RWPE1 (cell line): Measurements from ENCODE around the gene MYO5A.

Source experiments
- CTCF ChIA-PET: fragments of 350-600 bp; sonication (Branson Sonifier 250); formaldehyde crosslinking; extraction: SDS; loops from one replicate; lab custom pipeline; 2021; lab: Yijun Ruan, JAX
- POLR2A ChIA-PET: fragments of 400-600 bp; formaldehyde crosslinking; extraction: SDS; loops from one replicate; lab custom pipeline; 2020; ENCODE audit warnings: antibody characterized with exemption; ENCODE audit not compliant: low non-redundant PET; lab: Yijun Ruan, JAX
- DNase-seq: peaks from one replicate; pipeline ENCODE4 v3.0.0; 2012; ENCODE audit warnings: low spot score
- H3K27ac ChIP-seq: fragments of 450-650 bp; 2 replicates; pipeline ENCODE4 v1.5.1; 2017
- CTCF ChIP-seq: fragments of 450-650 bp; conservative IDR thresholded peaks from 2 replicates; pipeline ENCODE4 v1.5.1; 2017; ENCODE audit warnings: low read depth, mild to moderate bottlenecking

Gene MYO5A

DNA sequence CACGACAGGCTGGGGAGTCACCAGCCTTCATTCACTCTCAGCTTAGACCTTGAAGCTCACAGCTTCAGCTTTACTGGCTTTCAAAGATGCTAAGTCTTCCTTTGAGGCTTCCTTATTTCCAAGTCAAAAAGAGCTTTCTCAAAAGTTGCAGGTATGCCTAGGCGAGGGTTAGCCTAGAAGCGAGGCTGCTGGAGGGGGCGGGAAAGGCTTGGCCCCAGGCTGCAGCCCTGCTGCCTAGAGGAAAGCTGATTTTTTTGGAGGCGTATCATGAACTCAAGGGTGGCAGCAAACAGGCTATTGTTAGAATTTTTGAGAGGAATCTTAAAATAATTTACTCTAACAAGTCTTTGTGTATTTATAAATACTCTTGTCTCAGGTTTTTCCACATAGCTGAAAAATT is 270.2 kb downstream of the MYO5A start:
- no peak overlapping the region for H3K27ac ChIP-seq
- CTCF ChIA-PET = interaction anchor here (0.7 to 1.1 kb wide), 2 partner anchors 358 to 476 kb away, joined by 3 read pairs; no protein-coding TSS in a partner anchor
- no peak for TF ChIP-seq CTCF
- DNase-seq = no peak
- POLR2A ChIA-PET = no interaction called here

GRCh38 chr15:52257734-52258062 is 271.0 kb downstream of the MYO5A start:
- H3K27ac ChIP-seq = no peak overlapping the region

More at GRCh38 chr15:52257734-52258062, 271.0 kb downstream of the MYO5A start:
- ChIA-PET CTCF (interaction anchor here (0.6 kb wide), 1 partner anchor 500 kb away, joined by 3 read pairs; no protein-coding TSS in a partner anchor), POLR2A (no interaction called here)
- DNase-seq = no peak
- TF ChIP-seq CTCF = no peak
